Endothelial cell (in vitro differentiated cells): ENCODE measurements around the gene FAAP100. TPM values are rescaled to one million over a fixed set of nuclear protein-coding genes. Genes with fewer than 3 reads are reported as not detected.

ENCODE experiments used
- DNase-seq: peaks from one replicate; pipeline ENCODE4 v3.0.0; 2021; ENCODE audit warnings: low spot score
- H3K27ac Mint-ChIP-seq: one replicate; pipeline ENCODE4 v1.8.0; 2021; ENCODE audit warnings: mixed read lengths, inconsistent platforms; ENCODE audit not compliant: unreplicated experiment
- H3K27me3 Mint-ChIP-seq: one replicate; pipeline ENCODE4 v1.8.0; 2021; ENCODE audit warnings: mild to moderate bottlenecking, moderate library complexity, mixed read lengths, inconsistent platforms; ENCODE audit not compliant: unreplicated experiment
- H3K36me3 Mint-ChIP-seq: one replicate; pipeline ENCODE4 v1.8.0; 2021; ENCODE audit warnings: mild to moderate bottlenecking, low read depth, mixed read lengths, inconsistent platforms; ENCODE audit not compliant: unreplicated experiment
- H3K4me1 Mint-ChIP-seq: one replicate; pipeline ENCODE4 v1.8.0; 2021; ENCODE audit warnings: mild to moderate bottlenecking, mixed read lengths, inconsistent platforms; ENCODE audit not compliant: unreplicated experiment
- H3K4me3 Mint-ChIP-seq: one replicate; pipeline ENCODE4 v1.8.0; 2021; ENCODE audit warnings: mild to moderate bottlenecking, mixed read lengths, inconsistent platforms; ENCODE audit not compliant: unreplicated experiment
- H3K9me3 Mint-ChIP-seq: one replicate; pipeline ENCODE4 v1.8.0; 2021; ENCODE audit warnings: mixed read lengths, inconsistent platforms; ENCODE audit not compliant: unreplicated experiment
- total RNA-seq: library from RNA; stranded (reverse); fragmentation: NEBNext Ultra II Directional; extraction: Animal tissue kit (Norgen Biotek cat#: 25700); gene quantifications from one replicate; pipeline ENCODE4 v1.2.1, GENCODE V29; 2021; ENCODE audit not compliant: unreplicated experiment
- TF ChIP-seq, protein P1 (sequence below): fragments of 200-600 bp; sonication (generic); IDR thresholded peaks from one replicate; pipeline ENCODE4 v1.5.0; 2021; ENCODE audit warnings: antibody characterized with exemption; ENCODE audit not compliant: unreplicated experiment

FAAP100 gene
- total RNA-seq, 1 donor from 2014 or later, result 40.6 TPM

DNA sequence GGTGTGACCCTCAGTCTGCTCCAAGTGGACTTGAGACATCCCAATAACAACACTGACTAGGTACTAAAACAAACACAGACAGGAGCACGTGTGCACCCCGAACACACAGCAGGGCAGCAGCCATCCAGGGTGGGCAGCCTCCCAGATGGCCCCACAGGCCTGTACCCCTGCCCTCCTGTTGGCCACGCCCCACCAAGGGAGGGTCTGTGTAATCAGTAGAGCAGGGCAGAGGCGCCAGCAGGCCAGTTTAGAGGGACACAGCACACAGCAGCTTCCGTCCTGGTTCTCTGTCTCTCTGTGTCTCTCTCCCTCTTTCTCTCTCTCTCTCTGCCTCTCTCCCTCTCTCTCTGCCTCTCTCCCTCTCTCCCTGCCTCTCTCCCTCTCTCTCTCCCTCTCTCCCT is 61.0 kb downstream of the FAAP100 start:
- Mint-ChIP-seq H3K27me3 (peaks cover 13% of the 10 kb centered on the region), H3K4me3 (no peak overlapping the region), H3K36me3 (no peaks in the 10 kb centered on the region), H3K9me3 (no peaks in the 10 kb centered on the region), H3K4me1 (peaks cover 12% of the 10 kb centered on the region), H3K27ac (no peak overlapping the region)
- TF ChIP-seq, protein P1, sequence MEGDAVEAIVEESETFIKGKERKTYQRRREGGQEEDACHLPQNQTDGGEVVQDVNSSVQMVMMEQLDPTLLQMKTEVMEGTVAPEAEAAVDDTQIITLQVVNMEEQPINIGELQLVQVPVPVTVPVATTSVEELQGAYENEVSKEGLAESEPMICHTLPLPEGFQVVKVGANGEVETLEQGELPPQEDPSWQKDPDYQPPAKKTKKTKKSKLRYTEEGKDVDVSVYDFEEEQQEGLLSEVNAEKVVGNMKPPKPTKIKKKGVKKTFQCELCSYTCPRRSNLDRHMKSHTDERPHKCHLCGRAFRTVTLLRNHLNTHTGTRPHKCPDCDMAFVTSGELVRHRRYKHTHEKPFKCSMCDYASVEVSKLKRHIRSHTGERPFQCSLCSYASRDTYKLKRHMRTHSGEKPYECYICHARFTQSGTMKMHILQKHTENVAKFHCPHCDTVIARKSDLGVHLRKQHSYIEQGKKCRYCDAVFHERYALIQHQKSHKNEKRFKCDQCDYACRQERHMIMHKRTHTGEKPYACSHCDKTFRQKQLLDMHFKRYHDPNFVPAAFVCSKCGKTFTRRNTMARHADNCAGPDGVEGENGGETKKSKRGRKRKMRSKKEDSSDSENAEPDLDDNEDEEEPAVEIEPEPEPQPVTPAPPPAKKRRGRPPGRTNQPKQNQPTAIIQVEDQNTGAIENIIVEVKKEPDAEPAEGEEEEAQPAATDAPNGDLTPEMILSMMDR, result no peak
- DNase-seq, result no peak

DNA sequence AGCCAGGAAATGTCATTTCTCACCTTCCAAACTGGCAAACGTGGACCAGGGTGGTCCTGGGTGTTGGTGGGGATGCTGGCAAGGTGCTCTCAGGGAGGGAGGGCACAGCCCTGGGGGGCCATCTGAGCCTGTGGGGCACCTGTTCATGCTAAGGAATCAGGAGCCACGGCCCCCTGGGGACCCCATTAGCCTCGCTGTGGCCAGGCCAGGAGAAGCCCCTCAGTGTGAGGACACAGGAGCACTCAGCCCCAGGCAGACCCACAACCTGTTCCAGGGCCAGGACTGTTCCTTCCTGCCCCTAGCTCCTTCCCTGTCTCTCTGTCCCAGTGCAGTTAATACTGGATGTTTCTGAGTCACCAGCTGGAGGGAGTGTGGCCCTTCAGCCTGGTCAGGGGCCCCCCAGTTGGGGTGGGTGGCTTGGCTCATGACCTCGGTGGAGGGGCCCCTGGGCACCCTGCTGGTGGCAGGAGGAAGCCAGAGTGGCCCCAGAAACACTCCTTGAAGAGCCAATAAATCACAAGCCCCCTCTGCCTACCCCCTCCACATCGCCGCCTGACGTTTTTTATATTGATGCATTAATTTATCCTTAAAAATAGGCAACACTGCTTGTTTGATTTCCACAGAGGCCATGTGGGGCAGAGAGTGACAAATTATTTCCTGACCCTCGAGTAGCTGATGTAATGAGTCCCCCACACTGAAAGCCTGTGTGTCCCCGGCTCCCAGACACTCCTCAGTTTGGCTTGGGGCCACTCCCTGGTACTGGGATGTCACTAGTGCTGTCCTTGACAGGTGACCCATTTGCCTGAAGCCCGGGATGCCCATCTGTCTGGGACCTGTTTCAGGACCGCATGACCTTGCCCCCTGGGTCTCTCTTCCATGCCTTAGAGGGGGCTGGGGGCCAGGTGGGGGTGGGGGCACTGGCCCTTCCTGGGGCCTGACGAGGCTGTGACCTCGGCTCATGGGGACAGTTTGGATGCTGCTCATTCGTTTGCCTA is 61.9 kb downstream of the FAAP100 start:
- no peak for DNase-seq
- Mint-ChIP-seq H3K27me3 (peaks cover 13% of the 10 kb centered on the region), H3K4me3 (no peak overlapping the region), H3K27ac (peak overlapping the region; percentile 39), H3K4me1 (peaks cover 15% of the 10 kb centered on the region), H3K36me3 (no peaks in the 10 kb centered on the region), H3K9me3 (no peaks in the 10 kb centered on the region)
- TF ChIP-seq, protein P1, result no peak

Other genes with a start within 250 kb of the FAAP100 start
- gene BAHCC1, start 156.9 kb downstream of the FAAP100 start, total RNA-seq, result 10.7 TPM
- gene ACTG1, start 39.6 kb downstream of the FAAP100 start, total RNA-seq, result 4,184 TPM
- gene FSCN2, start 24.0 kb downstream of the FAAP100 start, total RNA-seq, result 1.5 TPM
- 133 TPM for gene NPLOC4, start 84.8 kb upstream of the FAAP100 start, total RNA-seq
- gene TSPAN10, start 84.8 kb upstream of the FAAP100 start, total RNA-seq, result 2.5 TPM
- 1.1 TPM for gene PDE6G, start 104.2 kb upstream of the FAAP100 start, total RNA-seq
- 22.4 TPM for gene OXLD1, start 114.3 kb upstream of the FAAP100 start, total RNA-seq
- 31.8 TPM for gene CCDC137, start 114.4 kb upstream of the FAAP100 start, total RNA-seq
- 54.0 TPM for gene ARL16, start 131.4 kb upstream of the FAAP100 start, total RNA-seq
- gene HGS, start 131.7 kb upstream of the FAAP100 start, total RNA-seq, result 142 TPM
- gene MRPL12, start 151.0 kb upstream of the FAAP100 start, total RNA-seq, result 58.5 TPM
- 6.7 TPM for gene SLC25A10, start 159.9 kb upstream of the FAAP100 start, total RNA-seq